Kidney (tissue), 14 donors: Measurements from ENCODE around the gene ETNK1. TPM values are rescaled to one million over a fixed set of nuclear protein-coding genes. Genes with fewer than 3 reads are reported as not detected.
A peak's percentile ranks its signal among the peaks of the same experiment; 100 is the strongest.
"Not testable (repeated sequence)": the region's sequence is repeated elsewhere in the genome, so short reads cannot be mapped to it uniquely, and the experiment has no call there.

ENCODE experiments used
- DNase-seq, 5 donors: peaks; one replicate each; pipeline ENCODE4 v3.0.0-alpha.2; 2013 to 2020
- FAIRE-seq: peaks from 2 replicates; lab custom pipeline; 2012; peaks lifted over from hg19 to GRCh38; lab: Jason Lieb, UNC
- H3K27ac ChIP-seq, 2 donors: one replicate each; pipeline ENCODE4 v1.7.0; 2013; ENCODE audit warnings: low read depth in 2 of 2, low read length in 2 of 2, inconsistent platforms in 1 of 2
- H3K27me3 ChIP-seq: one replicate; pipeline ENCODE4 v1.7.1; 2013; ENCODE audit warnings: low read length, inconsistent platforms; ENCODE audit not compliant: control insufficient read depth, insufficient read depth
- H3K36me3 ChIP-seq, 3 donors: one replicate each; pipeline versions ENCODE4 v1.7.0 to v1.7.1; 2013; ENCODE audit warnings: low read length in 3 of 3, control low read depth in 1 of 3, inconsistent platforms in 1 of 3; ENCODE audit not compliant: insufficient read depth in 3 of 3, control insufficient read depth in 2 of 3
- H3K4me1 ChIP-seq, 3 donors: one replicate each; pipeline versions ENCODE4 v1.7.0 to v1.7.1; 2013; ENCODE audit warnings: low read length in 3 of 3, inconsistent platforms in 1 of 3, low read depth in 1 of 3; ENCODE audit not compliant: control insufficient read depth in 2 of 3, insufficient read depth in 2 of 3
- H3K4me3 ChIP-seq, 3 donors: one replicate each; pipeline versions ENCODE4 v1.7.0 to v1.8.1; 2013; ENCODE audit warnings: low read length in 3 of 3, control low read depth in 1 of 3, inconsistent platforms in 1 of 3
- H3K9ac ChIP-seq, 3 donors: one replicate each; pipeline versions ENCODE4 v1.7.0 to v1.7.1; 2013; ENCODE audit warnings: low read length in 3 of 3, control low read depth in 1 of 3, inconsistent platforms in 1 of 3
- H3K9me3 ChIP-seq, 3 donors: one replicate each; pipeline versions ENCODE4 v1.7.0 to v1.7.1; 2013; ENCODE audit warnings: low read length in 3 of 3, control low read depth in 1 of 3, inconsistent platforms in 1 of 3; ENCODE audit not compliant: control insufficient read depth in 2 of 3, insufficient read depth in 1 of 3
- CTCF ChIP-seq: IDR thresholded peaks from 3 replicates; pipeline ENCODE4 v1.5.1; 2012; ENCODE audit warnings: mild to moderate bottlenecking, moderate library complexity, borderline replicate concordance; ENCODE audit not compliant: insufficient read depth; ENCODE audit errors: extremely low read depth
- intact Hi-C: fragments of 100-400 bp; cut with DNase I; formaldehyde crosslinking; loops from one replicate; pipeline ENCODE4 v1.11.1; 2022
- polyA plus RNA-seq: library from polyadenylated mRNA; stranded (reverse); fragments of 350-450 nt; fragmentation: Illumina TruSeq; extraction: RNeasy Lipid Tissue Mini Kit (QIAGEN cat#74804); gene quantifications from one replicate; pipeline ENCODE4 v1.2.3, GENCODE V29; 2014; ENCODE audit warnings: low read depth, low replicate concordance; ENCODE audit not compliant: insufficient read depth
- total RNA-seq: library from RNA; stranded (reverse); fragmentation: NEBNext Ultra II Directional; extraction: Animal tissue kit (Norgen Biotek cat#: 25700); gene quantifications from one replicate; pipeline ENCODE4 v1.2.1, GENCODE V29; 2021
- donor health status: control.
- donor health status: control.
- donor health status: control.
- donor health status: control.
- donor health status: control.
- donor health status: DM: yes; HTN: yes; CAD: no.
- donor health status: Normal renal cell carcinoma (clear cell type).

Gene ETNK1
- total and polyA plus RNA-seq, 2 donors from 2014 or later, result 12.7 to 83.4 TPM

DNA sequence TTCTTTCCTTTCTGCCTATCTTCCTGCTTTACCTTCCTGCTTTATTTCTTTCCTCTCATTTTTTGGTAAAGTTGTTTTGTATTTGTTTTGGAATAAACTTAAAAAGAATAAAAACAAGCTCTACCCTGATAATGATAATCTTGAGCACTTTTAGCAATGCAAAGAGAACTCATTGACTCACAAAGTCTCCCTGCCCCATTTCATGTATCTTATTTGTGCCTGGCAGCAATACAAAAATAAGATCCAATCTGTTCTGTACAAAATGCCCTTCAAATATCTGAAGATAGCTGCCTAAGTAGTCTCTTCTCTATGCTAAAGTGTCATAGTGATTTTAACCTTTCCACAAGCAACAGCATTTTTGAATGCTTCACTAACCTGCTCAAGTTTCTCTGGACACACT is 31.1 kb upstream of the ETNK1 start:
- peak in 1 of 5 donors; percentile 20 for DNase-seq
- no peak overlapping the region for H3K27ac ChIP-seq
- H3K36me3 ChIP-seq, result no peaks in the 10 kb centered on the region
- H3K9ac ChIP-seq, result no peak overlapping the region
- H3K9me3 ChIP-seq, result no peaks in the 10 kb centered on the region
- H3K4me3 ChIP-seq, result no peak overlapping the region
- no peak for FAIRE-seq
- peaks cover 0 to 6% (median 0%) of the 10 kb centered on the region in 3 donors for H3K4me1 ChIP-seq
- no peak for TF ChIP-seq CTCF
- intact Hi-C loops, result no loop called here
- H3K27me3 ChIP-seq, result no peaks in the 10 kb centered on the region

DNA sequence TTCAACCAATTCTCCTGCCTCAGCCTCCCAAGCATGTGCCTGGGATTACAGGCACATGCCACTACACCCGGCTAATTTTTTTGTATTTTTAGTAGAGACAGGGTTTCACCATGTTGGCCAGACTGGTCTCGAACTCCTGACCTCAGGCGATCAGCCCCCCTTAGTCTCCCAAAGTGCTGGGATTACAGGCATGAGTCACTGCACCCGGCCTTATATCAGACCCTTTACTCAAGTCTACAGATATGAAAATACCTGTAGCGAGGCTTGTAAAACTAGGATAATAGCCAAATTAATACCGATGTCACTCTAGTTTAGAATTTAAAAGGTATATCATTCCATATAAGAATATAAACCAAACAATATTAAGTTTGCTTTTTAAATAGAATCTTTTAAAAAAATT is 27.4 kb upstream of the ETNK1 start:
- H3K4me1 ChIP-seq, FAIRE-seq, intact Hi-C loops, H3K9ac ChIP-seq, H3K27me3 ChIP-seq, H3K27ac ChIP-seq, H3K4me3 ChIP-seq, H3K9me3 ChIP-seq, DNase-seq, H3K36me3 ChIP-seq: not testable (repeated sequence)

DNA sequence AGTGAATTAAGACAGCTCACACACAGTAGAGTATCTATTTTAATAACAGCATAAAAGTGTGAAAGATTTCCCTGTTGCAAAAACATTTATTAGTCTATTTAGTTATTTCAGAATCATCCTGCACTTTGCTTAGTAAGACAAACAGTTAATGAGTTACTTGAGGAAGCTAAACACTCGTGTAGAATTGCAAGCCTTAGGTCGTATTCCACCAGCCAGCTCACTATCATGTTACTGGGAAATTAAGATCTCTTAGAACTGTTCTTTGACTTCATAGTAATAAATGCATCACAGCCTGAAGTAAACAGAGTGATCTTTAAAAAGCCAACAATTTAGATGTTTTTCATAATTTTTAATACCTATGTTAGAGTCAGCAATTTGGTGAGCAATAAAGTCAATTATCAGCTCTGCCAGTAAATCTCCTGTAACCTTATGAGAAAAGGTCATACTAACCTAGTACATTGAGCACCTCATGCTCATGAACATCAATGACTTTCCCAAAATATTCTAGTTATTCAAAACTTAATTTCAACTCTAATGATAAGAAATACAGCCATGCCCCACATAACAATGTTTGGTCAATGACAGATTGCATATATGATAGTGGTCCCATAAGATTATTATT is 26.7 kb upstream of the ETNK1 start:
- peaks cover 0 to 6% (median 0%) of the 10 kb centered on the region in 3 donors for H3K4me1 ChIP-seq
- DNase-seq, result peak in 2 of 5 donors; percentile 34 to 39
- H3K9ac ChIP-seq, result no peak overlapping the region
- no peak for TF ChIP-seq CTCF
- no peak overlapping the region for H3K4me3 ChIP-seq
- H3K36me3 ChIP-seq, result no peaks in the 10 kb centered on the region
- H3K9me3 ChIP-seq, result no peaks in the 10 kb centered on the region
- no peaks in the 10 kb centered on the region for H3K27me3 ChIP-seq
- FAIRE-seq, result no peak
- no peak overlapping the region for H3K27ac ChIP-seq
- intact Hi-C loops, result no loop called here

GRCh38 chr12:22598763-22599161 is 26.2 kb upstream of the ETNK1 start:
- FAIRE-seq (no peak), DNase-seq (no peak)
- intact Hi-C loops, result no loop called here
- Histone ChIP-seq H3K27me3 (no peaks in the 10 kb centered on the region), H3K4me1 (peaks cover 0 to 6% (median 0%) of the 10 kb centered on the region in 3 donors), H3K9ac (no peak overlapping the region), H3K9me3 (peaks cover 0 to 3% (median 0%) of the 10 kb centered on the region in 3 donors), H3K27ac (no peak overlapping the region), H3K4me3 (no peak overlapping the region), H3K36me3 (no peaks in the 10 kb centered on the region)
- no peak for TF ChIP-seq CTCF
